Measurements from ENCODE around the gene OXLD1. TPM values are rescaled to one million over a fixed set of nuclear protein-coding genes. Genes with fewer than 3 reads are reported as not detected.

The OXLD1 gene
- total and polyA plus RNA-seq, 10 of the 15 experiments (the other 5 are each of a cell fraction or from before 2014, with no cell fraction given): 4.6 to 89.5 (median 39.8) TPM

- no peak overlapping the region for H3K4me3 ChIP-seq
- H3K79me2 ChIP-seq (ENCODE audit: control insufficient read depth, insufficient read depth, low read length): peaks cover 14% of the 10 kb centered on the region
- SMC1A ChIA-PET (ENCODE audit: uncharacterized antibody, unreplicated experiment): no interaction called here
- H3K4me2 ChIP-seq (ENCODE audit: control insufficient read depth, insufficient read depth): no peak overlapping the region
- intact Hi-C loops (cut with micrococcal nuclease; ENCODE audit: unreplicated experiment): no loop called here
- H3K9ac ChIP-seq (ENCODE audit: control insufficient read depth, insufficient read depth, low read length): no peak overlapping the region
- no peaks in the 10 kb centered on the region for H3K27me3 ChIP-seq (replicated peaks in 1 of 2; ENCODE audit: control insufficient read depth in 2 of 2, insufficient read depth in 2 of 2, low read length in 1 of 2)
- H3K27ac ChIP-seq (ENCODE audit: control insufficient read depth, insufficient read depth): no peak overlapping the region
- ATAC-seq: no peak
- in situ Hi-C loops (cut with MboI): no loop called here
- H4K20me1 ChIP-seq (ENCODE audit: control insufficient read depth, insufficient read depth): 0 out of 2 replicates have a peak, but pooled peaks cover 3% of the 10 kb centered on the region
- POLR2A ChIA-PET: no interaction called here
- peaks cover 8% of the 10 kb centered on the region for H3K4me1 ChIP-seq (ENCODE audit: control insufficient read depth, insufficient read depth, low read length)
- FAIRE-seq: no peak
- CTCF ChIA-PET: no interaction called here
- RAD21 ChIA-PET (ENCODE audit: unreplicated experiment): no interaction called here
- TF ChIP-seq CREB1 (IDR thresholded peaks at IDR 0.05; ENCODE audit: low read depth) (no peak), ZBTB40 (IDR thresholded peaks at IDR 0.05; ENCODE audit: borderline replicate concordance) (no peak), TCF7 (IDR thresholded peaks at IDR 0.05; ENCODE audit: borderline replicate concordance) (no peak)
- TF ChIP-seq, protein P1, sequence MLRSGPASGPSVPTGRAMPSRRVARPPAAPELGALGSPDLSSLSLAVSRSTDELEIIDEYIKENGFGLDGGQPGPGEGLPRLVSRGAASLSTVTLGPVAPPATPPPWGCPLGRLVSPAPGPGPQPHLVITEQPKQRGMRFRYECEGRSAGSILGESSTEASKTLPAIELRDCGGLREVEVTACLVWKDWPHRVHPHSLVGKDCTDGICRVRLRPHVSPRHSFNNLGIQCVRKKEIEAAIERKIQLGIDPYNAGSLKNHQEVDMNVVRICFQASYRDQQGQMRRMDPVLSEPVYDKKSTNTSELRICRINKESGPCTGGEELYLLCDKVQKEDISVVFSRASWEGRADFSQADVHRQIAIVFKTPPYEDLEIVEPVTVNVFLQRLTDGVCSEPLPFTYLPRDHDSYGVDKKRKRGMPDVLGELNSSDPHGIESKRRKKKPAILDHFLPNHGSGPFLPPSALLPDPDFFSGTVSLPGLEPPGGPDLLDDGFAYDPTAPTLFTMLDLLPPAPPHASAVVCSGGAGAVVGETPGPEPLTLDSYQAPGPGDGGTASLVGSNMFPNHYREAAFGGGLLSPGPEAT (IDR thresholded peaks at IDR 0.05; ENCODE audit: low read depth): no peak
- TF ChIP-seq, protein P2, sequence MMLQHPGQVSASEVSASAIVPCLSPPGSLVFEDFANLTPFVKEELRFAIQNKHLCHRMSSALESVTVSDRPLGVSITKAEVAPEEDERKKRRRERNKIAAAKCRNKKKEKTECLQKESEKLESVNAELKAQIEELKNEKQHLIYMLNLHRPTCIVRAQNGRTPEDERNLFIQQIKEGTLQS (IDR thresholded peaks at IDR 0.05; ENCODE audit: borderline replicate concordance, extremely low read depth, low read depth, low read length): no peak
- TF ChIP-seq, protein P3, sequence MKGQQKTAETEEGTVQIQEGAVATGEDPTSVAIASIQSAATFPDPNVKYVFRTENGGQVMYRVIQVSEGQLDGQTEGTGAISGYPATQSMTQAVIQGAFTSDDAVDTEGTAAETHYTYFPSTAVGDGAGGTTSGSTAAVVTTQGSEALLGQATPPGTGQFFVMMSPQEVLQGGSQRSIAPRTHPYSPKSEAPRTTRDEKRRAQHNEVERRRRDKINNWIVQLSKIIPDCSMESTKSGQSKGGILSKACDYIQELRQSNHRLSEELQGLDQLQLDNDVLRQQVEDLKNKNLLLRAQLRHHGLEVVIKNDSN (IDR thresholded peaks at IDR 0.05; ENCODE audit: borderline replicate concordance, extremely low read length, insufficient read depth, low read depth, low read length): no peak
- H3K9me3 ChIP-seq (replicated peaks; ENCODE audit: control insufficient read depth, insufficient read depth, low read length): no peaks in the 10 kb centered on the region
- peaks cover 22 to 42% of the 10 kb centered on the region in 2 experiments; a peak in 3 of 4 replicates for H3K36me3 ChIP-seq (ENCODE audit: control insufficient read depth in 2 of 2, insufficient read depth in 2 of 2, low read length in 1 of 2)
- no TSS peak for BruUV-seq (replicated peaks)
- H2AFZ ChIP-seq (ENCODE audit: control insufficient read depth, low read depth, low read length): no peak overlapping the region
- WGBS (ENCODE audit: insufficient coverage, insufficient replicate concordance, low lambda C conversion rate, missing lambda C conversion rate): 90% methylated on average over 25 of the region's 25 CpGs
- DNase-seq (ENCODE audit: low read depth, low spot score): no peak
These were observed 31.0 kb upstream of the OXLD1 start for GRCh38 chr17:81697261-81698044.

Data from GM12878 (cell line).